ENCODE data around the gene USP46. TPM values are rescaled to one million over a fixed set of nuclear protein-coding genes. Genes with fewer than 3 reads are reported as not detected.

USP46 gene
- total RNA-seq, 1 donor from 2014 or later, result 14.7 TPM

- DNase-seq (ENCODE audit: low read depth), result no peak
- no peak for FAIRE-seq
- Histone ChIP-seq H3K4me3 (ENCODE audit: low read depth, low read length) (no peak overlapping the region), H3K27me3 (ENCODE audit: control insufficient read depth, insufficient read depth, low read length) (no peaks in the 10 kb centered on the region), H3K36me3 (ENCODE audit: control insufficient read depth, insufficient read depth, low read length) (no peaks in the 10 kb centered on the region)
- TF ChIP-seq CTCF (IDR thresholded peaks at IDR 0.05; ENCODE audit: insufficient read depth, low read length, severe bottlenecking), result no peak
Observed at GRCh38 chr4:52638717-52639116, 20.4 kb downstream of the USP46 start.

GRCh38 chr4:52637116-52637515 is 22.0 kb downstream of the USP46 start:
- no peak for DNase-seq (ENCODE audit: low read depth)
- Histone ChIP-seq H3K36me3 (ENCODE audit: control insufficient read depth, insufficient read depth, low read length) (no peaks in the 10 kb centered on the region), H3K4me3 (ENCODE audit: low read depth, low read length) (no peak overlapping the region), H3K27me3 (ENCODE audit: control insufficient read depth, insufficient read depth, low read length) (no peaks in the 10 kb centered on the region)
- FAIRE-seq, result no peak
- TF ChIP-seq CTCF (IDR thresholded peaks at IDR 0.05; ENCODE audit: insufficient read depth, low read length, severe bottlenecking), result no peak

GRCh38 chr4:52635560-52635959 is 23.5 kb downstream of the USP46 start:
- Histone ChIP-seq H3K4me3 (ENCODE audit: low read depth, low read length) (no peak overlapping the region), H3K36me3 (ENCODE audit: control insufficient read depth, insufficient read depth, low read length) (no peaks in the 10 kb centered on the region), H3K27me3 (ENCODE audit: control insufficient read depth, insufficient read depth, low read length) (no peaks in the 10 kb centered on the region)
- no peak for DNase-seq (ENCODE audit: low read depth)
- no peak for TF ChIP-seq CTCF (IDR thresholded peaks at IDR 0.05; ENCODE audit: insufficient read depth, low read length, severe bottlenecking)
- no peak for FAIRE-seq

- TF ChIP-seq CTCF (IDR thresholded peaks at IDR 0.05; ENCODE audit: insufficient read depth, low read length, severe bottlenecking), result no peak
- no peak for DNase-seq (ENCODE audit: low read depth)
- Histone ChIP-seq H3K36me3 (ENCODE audit: control insufficient read depth, insufficient read depth, low read length) (peaks cover 2% of the 10 kb centered on the region), H3K27me3 (ENCODE audit: control insufficient read depth, insufficient read depth, low read length) (no peaks in the 10 kb centered on the region), H3K4me3 (ENCODE audit: low read depth, low read length) (no peak overlapping the region)
- FAIRE-seq, result no peak
Observed at GRCh38 chr4:52635130-52635529, 24.0 kb downstream of the USP46 start.

- DNase-seq (ENCODE audit: low read depth) (no peak), FAIRE-seq (no peak)
- Histone ChIP-seq H3K36me3 (ENCODE audit: control insufficient read depth, insufficient read depth, low read length) (peaks cover 2% of the 10 kb centered on the region), H3K27me3 (ENCODE audit: control insufficient read depth, insufficient read depth, low read length) (no peaks in the 10 kb centered on the region), H3K4me3 (ENCODE audit: low read depth, low read length) (no peak overlapping the region)
- TF ChIP-seq CTCF (IDR thresholded peaks at IDR 0.05; ENCODE audit: insufficient read depth, low read length, severe bottlenecking), result no peak
Observed at GRCh38 chr4:52633846-52634245, 25.3 kb downstream of the USP46 start.

- FAIRE-seq (no peak), DNase-seq (ENCODE audit: low read depth) (no peak)
- peaks cover 3% of the 10 kb centered on the region for H3K36me3 ChIP-seq (ENCODE audit: control insufficient read depth, insufficient read depth, low read length)
- H3K27me3 ChIP-seq (ENCODE audit: control insufficient read depth, insufficient read depth, low read length), result no peaks in the 10 kb centered on the region
- TF ChIP-seq CTCF (IDR thresholded peaks at IDR 0.05; ENCODE audit: insufficient read depth, low read length, severe bottlenecking), result no peak
- H3K4me3 ChIP-seq (ENCODE audit: low read depth, low read length), result no peak overlapping the region
Observed at GRCh38 chr4:52628974-52629373, 30.1 kb downstream of the USP46 start.

Measured in bronchial epithelial cell (primary cell).